HCT116 (cell line): ENCODE results near the gene C16orf74.

Source experiments
- POLR2A ChIP-seq: IDR thresholded peaks from 2 replicates; pipeline ENCODE4 v1.7.0; 2011; ENCODE audit warnings: borderline replicate concordance; ENCODE audit not compliant: insufficient read depth, insufficient read length; ENCODE audit errors: extremely low read depth
- TCF7L2 ChIP-seq: IDR thresholded peaks from 2 replicates; pipeline ENCODE4 v1.7.0; 2011; ENCODE audit warnings: borderline replicate concordance, inconsistent platforms; ENCODE audit not compliant: insufficient read depth, insufficient read length; ENCODE audit errors: extremely low read depth
- TF ChIP-seq, protein P1 (sequence below), 3 experiments: fragments of 200-600 bp in 1 of 3; sonication (generic) in 1 of 3; IDR thresholded peaks in 2 of 3; conservative IDR thresholded peaks in 1 of 3; 2 replicates each; pipeline ENCODE4 v1.5.1; 2012 to 2017; ENCODE audit warnings: low read depth in 2 of 3, low read length in 2 of 3, antibody characterized with exemption in 1 of 3, borderline replicate concordance in 1 of 3, control low read depth in 1 of 3, mild to moderate bottlenecking in 1 of 3, mixed read lengths in 1 of 3, mixed run types in 1 of 3, moderate library complexity in 1 of 3; ENCODE audit not compliant: insufficient read depth in 1 of 3
- TF ChIP-seq, protein P2 (sequence below): IDR thresholded peaks from 2 replicates; pipeline ENCODE4 v1.6.1; 2012
- TF ChIP-seq, protein P3 (sequence below): IDR thresholded peaks from 2 replicates; pipeline ENCODE4 v1.6.1; 2012

DNA sequence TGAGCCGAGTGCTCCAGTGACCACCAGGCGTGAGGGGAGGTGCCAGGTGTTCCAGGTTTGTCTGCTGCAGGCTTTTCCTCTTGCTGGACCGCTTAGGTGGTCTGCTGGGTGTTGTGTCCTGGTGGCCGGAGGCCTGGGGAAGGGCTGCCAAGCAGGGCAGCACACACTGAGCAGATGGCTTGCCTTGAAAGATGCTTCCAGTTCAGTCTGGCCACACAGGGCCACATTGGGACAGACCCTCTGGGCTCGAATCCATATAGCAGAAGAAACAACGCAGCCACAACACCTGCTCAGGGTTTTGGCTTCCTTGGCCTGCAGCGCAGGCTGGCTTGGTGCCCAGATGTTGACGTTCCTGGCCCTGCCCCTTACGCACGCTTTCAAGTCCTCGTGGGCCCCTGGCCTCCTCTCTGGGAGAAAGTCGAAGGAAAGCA lies 87.0 kb downstream of the C16orf74 start:
- TF ChIP-seq, protein P1, sequence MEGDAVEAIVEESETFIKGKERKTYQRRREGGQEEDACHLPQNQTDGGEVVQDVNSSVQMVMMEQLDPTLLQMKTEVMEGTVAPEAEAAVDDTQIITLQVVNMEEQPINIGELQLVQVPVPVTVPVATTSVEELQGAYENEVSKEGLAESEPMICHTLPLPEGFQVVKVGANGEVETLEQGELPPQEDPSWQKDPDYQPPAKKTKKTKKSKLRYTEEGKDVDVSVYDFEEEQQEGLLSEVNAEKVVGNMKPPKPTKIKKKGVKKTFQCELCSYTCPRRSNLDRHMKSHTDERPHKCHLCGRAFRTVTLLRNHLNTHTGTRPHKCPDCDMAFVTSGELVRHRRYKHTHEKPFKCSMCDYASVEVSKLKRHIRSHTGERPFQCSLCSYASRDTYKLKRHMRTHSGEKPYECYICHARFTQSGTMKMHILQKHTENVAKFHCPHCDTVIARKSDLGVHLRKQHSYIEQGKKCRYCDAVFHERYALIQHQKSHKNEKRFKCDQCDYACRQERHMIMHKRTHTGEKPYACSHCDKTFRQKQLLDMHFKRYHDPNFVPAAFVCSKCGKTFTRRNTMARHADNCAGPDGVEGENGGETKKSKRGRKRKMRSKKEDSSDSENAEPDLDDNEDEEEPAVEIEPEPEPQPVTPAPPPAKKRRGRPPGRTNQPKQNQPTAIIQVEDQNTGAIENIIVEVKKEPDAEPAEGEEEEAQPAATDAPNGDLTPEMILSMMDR (IDR thresholded peaks at IDR 0.05 in 2 of 3, conservative IDR thresholded peaks at IDR 0.05 in 1 of 3; ENCODE audit: borderline replicate concordance in 1 of 3, insufficient read depth in 1 of 3, low read depth in 2 of 3, low read length in 2 of 3) = no peak
- TF ChIP-seq, protein P2, sequence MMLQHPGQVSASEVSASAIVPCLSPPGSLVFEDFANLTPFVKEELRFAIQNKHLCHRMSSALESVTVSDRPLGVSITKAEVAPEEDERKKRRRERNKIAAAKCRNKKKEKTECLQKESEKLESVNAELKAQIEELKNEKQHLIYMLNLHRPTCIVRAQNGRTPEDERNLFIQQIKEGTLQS = no peak
- TF ChIP-seq POLR2A (no peak), TCF7L2 (no peak)
- TF ChIP-seq, protein P3, sequence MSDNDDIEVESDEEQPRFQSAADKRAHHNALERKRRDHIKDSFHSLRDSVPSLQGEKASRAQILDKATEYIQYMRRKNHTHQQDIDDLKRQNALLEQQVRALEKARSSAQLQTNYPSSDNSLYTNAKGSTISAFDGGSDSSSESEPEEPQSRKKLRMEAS = no peak
